Lower leg skin (tissue), 4 donors: ENCODE results near the gene SLC37A1. TPM values are rescaled to one million over a fixed set of nuclear protein-coding genes. Genes with fewer than 3 reads are reported as not detected.
A peak's percentile ranks its signal among the peaks of the same experiment; 100 is the strongest.

ENCODE experiments used
- DNase-seq, 2 donors: peaks; one replicate each; pipeline ENCODE4 v3.0.0-alpha.2; 2019; ENCODE audit warnings: low spot score in 2 of 2
- H3K4me3 ChIP-seq: fragments of 200-600 bp; sonication (generic); 2 replicates; pipeline ENCODE4 v1.5.1; 2017; ENCODE audit warnings: mild to moderate bottlenecking, low read depth; ENCODE audit not compliant: poor library complexity, severe bottlenecking
- CTCF ChIP-seq, 3 donors: fragments of 450-650 bp; IDR thresholded peaks; one replicate each; pipeline ENCODE4 v1.5.1; 2016; ENCODE audit warnings: antibody characterized with exemption in 3 of 3, mild to moderate bottlenecking in 3 of 3, moderate library complexity in 2 of 3
- POLR2A ChIP-seq, 2 donors: fragments of 450-650 bp; IDR thresholded peaks; one replicate each; pipeline ENCODE4 v1.6.1; 2016 to 2017; ENCODE audit warnings: antibody characterized with exemption in 2 of 2, mild to moderate bottlenecking in 1 of 2, moderate library complexity in 1 of 2
- WGBS, 2 donors: methylation state at CpG; one replicate each; pipeline ENCODE4 v1.1.5; 2018; 5-methylcytosine and 5-hydroxymethylcytosine counted together
- intact Hi-C: fragments of 100-400 bp; cut with DNase I; formaldehyde crosslinking; loops from one replicate; pipeline ENCODE4 v1.15.0; 2023; ENCODE audit warnings: low total_unique reads
- total RNA-seq, 4 donors: library from RNA; depleted of rRNA; stranded (reverse); fragments of >200 nt; gene quantifications; one replicate each; pipeline ENCODE4 v1.1.0, GENCODE V29; 2016

Gene SLC37A1
- total RNA-seq, 4 donors from 2014 or later: 7.4 to 19.2 (median 16.9) TPM

GRCh38 chr21:42566524-42567213 lies 53.0 kb downstream of the SLC37A1 start:
- intact Hi-C loops: no loop called here

GRCh38 chr21:42567214-42567555 lies 53.5 kb downstream of the SLC37A1 start:
- 85 to 95% methylated on average over 10 of the region's 10 CpGs for WGBS, 2 donors
- intact Hi-C loops: no loop called here

More at GRCh38 chr21:42566524-42567213, 53.0 kb downstream of the SLC37A1 start:
- 88 to 89% methylated on average over 16 of the region's 16 CpGs for WGBS, 2 donors
- TF ChIP-seq POLR2A (IDR thresholded peaks at IDR 0.05) (no peak), CTCF (IDR thresholded peaks at IDR 0.05) (no peak)
- DNase-seq: peak in 1 of 2 donors; percentile 74
- no peak overlapping the region for H3K4me3 ChIP-seq

GRCh38 chr21:42567861-42568260 lies 54.2 kb downstream of the SLC37A1 start:
- 88 to 89% methylated on average over 14 of the region's 14 CpGs for WGBS, 2 donors
- DNase-seq: no peak
- intact Hi-C loops: no loop called here

More at GRCh38 chr21:42567214-42567555, 53.5 kb downstream of the SLC37A1 start:
- DNase-seq: no peak
- H3K4me3 ChIP-seq: no peak overlapping the region
- TF ChIP-seq CTCF (IDR thresholded peaks at IDR 0.05) (no peak), POLR2A (IDR thresholded peaks at IDR 0.05) (no peak)

GRCh38 chr21:42568376-42568775 lies 54.7 kb downstream of the SLC37A1 start:
- DNase-seq: no peak
- no peak overlapping the region for H3K4me3 ChIP-seq
- 96% methylated on average over 19 of the region's 19 CpGs for WGBS, 2 donors
- intact Hi-C loops: no loop called here
- no peak for TF ChIP-seq POLR2A (IDR thresholded peaks at IDR 0.05)
- no peak for TF ChIP-seq CTCF (IDR thresholded peaks at IDR 0.05)

More at GRCh38 chr21:42567861-42568260, 54.2 kb downstream of the SLC37A1 start:
- H3K4me3 ChIP-seq: no peak overlapping the region
- TF ChIP-seq POLR2A (IDR thresholded peaks at IDR 0.05) (no peak), CTCF (IDR thresholded peaks at IDR 0.05) (no peak)

- intact Hi-C loops: no loop called here
- TF ChIP-seq POLR2A (IDR thresholded peaks at IDR 0.05) (no peak), CTCF (IDR thresholded peaks at IDR 0.05) (no peak)
- 88 to 95% methylated on average over 28 to 35 of the region's 35 CpGs for WGBS, 2 donors
- DNase-seq: peak in 1 of 2 donors; percentile 68
- H3K4me3 ChIP-seq: no peak overlapping the region
These were observed 55.4 kb downstream of the SLC37A1 start for GRCh38 chr21:42568866-42569731.
